ENCODE data around the gene FAM83G.

Gene FAM83G

GRCh38 chr17:18987230-18987610 lies 17.3 kb downstream of the FAM83G start:
- no peak for TF ChIP-seq CTCF (IDR thresholded peaks at IDR 0.05; ENCODE audit: poor library complexity, severe bottlenecking)
- H3K4me3 ChIP-seq (ENCODE audit: severe bottlenecking) = no peak overlapping the region
- H3K27me3 ChIP-seq (ENCODE audit: insufficient read depth, poor library complexity, severe bottlenecking) = no peaks in the 10 kb centered on the region
- ATAC-seq (ENCODE audit: low read depth) = no peak
- no peak for DNase-seq (ENCODE audit: low spot score)
- H3K27ac ChIP-seq (ENCODE audit: poor library complexity, severe bottlenecking) = no peak overlapping the region
- H3K9me3 ChIP-seq (ENCODE audit: severe bottlenecking) = no peaks in the 10 kb centered on the region
- H3K36me3 ChIP-seq (ENCODE audit: low read depth) = peaks cover 50% of the 10 kb centered on the region
- no peaks in the 10 kb centered on the region for H3K4me1 ChIP-seq (ENCODE audit: insufficient read depth, poor library complexity, severe bottlenecking)

GRCh38 chr17:18986541-18987229 lies 17.9 kb downstream of the FAM83G start:
- H3K9me3 ChIP-seq (ENCODE audit: severe bottlenecking) = no peaks in the 10 kb centered on the region
- TF ChIP-seq CTCF (IDR thresholded peaks at IDR 0.05; ENCODE audit: poor library complexity, severe bottlenecking) = no peak
- DNase-seq (ENCODE audit: low spot score) (no peak), ATAC-seq (ENCODE audit: low read depth) (no peak)
- H3K4me3 ChIP-seq (ENCODE audit: severe bottlenecking) = no peak overlapping the region
- no peak overlapping the region for H3K27ac ChIP-seq (ENCODE audit: poor library complexity, severe bottlenecking)
- no peaks in the 10 kb centered on the region for H3K4me1 ChIP-seq (ENCODE audit: insufficient read depth, poor library complexity, severe bottlenecking)
- H3K27me3 ChIP-seq (ENCODE audit: insufficient read depth, poor library complexity, severe bottlenecking) = no peaks in the 10 kb centered on the region
- peaks cover 50% of the 10 kb centered on the region for H3K36me3 ChIP-seq (ENCODE audit: low read depth)

GRCh38 chr17:18985475-18985874 lies 19.1 kb downstream of the FAM83G start:
- Histone ChIP-seq H3K4me3 (ENCODE audit: severe bottlenecking) (no peak overlapping the region), H3K9me3 (ENCODE audit: severe bottlenecking) (no peaks in the 10 kb centered on the region), H3K27me3 (ENCODE audit: insufficient read depth, poor library complexity, severe bottlenecking) (no peaks in the 10 kb centered on the region), H3K36me3 (ENCODE audit: low read depth) (peaks cover 53% of the 10 kb centered on the region), H3K4me1 (ENCODE audit: insufficient read depth, poor library complexity, severe bottlenecking) (no peaks in the 10 kb centered on the region), H3K27ac (ENCODE audit: poor library complexity, severe bottlenecking) (no peak overlapping the region)
- no peak for TF ChIP-seq CTCF (IDR thresholded peaks at IDR 0.05; ENCODE audit: poor library complexity, severe bottlenecking)
- no peak for DNase-seq (ENCODE audit: low spot score)
- no peak for ATAC-seq (ENCODE audit: low read depth)

- TF ChIP-seq CTCF (IDR thresholded peaks at IDR 0.05; ENCODE audit: poor library complexity, severe bottlenecking) = no peak
- Histone ChIP-seq H3K36me3 (ENCODE audit: low read depth) (peaks cover 57% of the 10 kb centered on the region), H3K27me3 (ENCODE audit: insufficient read depth, poor library complexity, severe bottlenecking) (no peaks in the 10 kb centered on the region), H3K27ac (ENCODE audit: poor library complexity, severe bottlenecking) (no peak overlapping the region), H3K9me3 (ENCODE audit: severe bottlenecking) (no peaks in the 10 kb centered on the region), H3K4me1 (ENCODE audit: insufficient read depth, poor library complexity, severe bottlenecking) (no peaks in the 10 kb centered on the region), H3K4me3 (ENCODE audit: severe bottlenecking) (no peak overlapping the region)
- no peak for DNase-seq (ENCODE audit: low spot score)
- ATAC-seq (ENCODE audit: low read depth) = no peak
Observed at GRCh38 chr17:18984273-18985114, 20.1 kb downstream of the FAM83G start.
